SK-MEL-5 (cell line): ENCODE results near the gene H6PD. TPM values are rescaled to one million over a fixed set of nuclear protein-coding genes. Genes with fewer than 3 reads are reported as not detected.

Source experiments
- DNase-seq: peaks from one replicate; pipeline ENCODE4 v3.0.0-alpha.2; 2016; ENCODE audit warnings: low read depth, low spot score
- in situ Hi-C: cut with HindIII; loops from 2 replicates; pipeline ENCODE4 v1.10.0; 2016; ENCODE audit warnings: low sequenced_read_pairs, high pct_unique_total_duplicates, low pct_unique_long_range_greater_than_20kb
- total RNA-seq: library from RNA; depleted of rRNA; stranded (reverse); fragments of >200 nt; shearing (Covaris generic); gene quantifications from 2 replicates; pipeline ENCODE4 v1.2.3, GENCODE V29; 2014

Gene H6PD
- total RNA-seq, 1 experiment from 2014 or later, result 9.8 TPM

GRCh38 chr1:9231648-9232332 lies 2.8 kb upstream of the H6PD start:
- in situ Hi-C loops, result no loop called here
- DNase-seq, result no peak

GRCh38 chr1:9233241-9233941 lies 1.2 kb upstream of the H6PD start:
- in situ Hi-C loops, result no loop called here

GRCh38 chr1:9233942-9234222 lies 692 bp upstream of the H6PD start:
- DNase-seq, result no peak
- in situ Hi-C loops, result no loop called here

More at GRCh38 chr1:9233241-9233941, 1.2 kb upstream of the H6PD start:
- DNase-seq, result no peak

- in situ Hi-C loops, result no loop called here
- DNase-seq, result peak; percentile 60
Measured at GRCh38 chr1:9235096-9235459, 504 bp downstream of the H6PD start.

GRCh38 chr1:9235560-9235959 lies 986 bp downstream of the H6PD start:
- in situ Hi-C loops, result no loop called here
- no peak for DNase-seq

- no peak for DNase-seq
- in situ Hi-C loops, result no loop called here
Measured at GRCh38 chr1:9238134-9238533, 3.6 kb downstream of the H6PD start.

GRCh38 chr1:9238550-9238949 lies 4.0 kb downstream of the H6PD start:
- in situ Hi-C loops, result no loop called here
- no peak for DNase-seq

GRCh38 chr1:9239622-9240401 lies 5.2 kb downstream of the H6PD start:
- in situ Hi-C loops, result no loop called here
- DNase-seq, result peak; percentile 37

GRCh38 chr1:9240914-9241820 lies 6.6 kb downstream of the H6PD start:
- no peak for DNase-seq
- in situ Hi-C loops, result no loop called here

- in situ Hi-C loops, result no loop called here
- DNase-seq, result no peak
Measured at GRCh38 chr1:9241891-9242290, 7.3 kb downstream of the H6PD start.

- in situ Hi-C loops, result no loop called here
- DNase-seq, result no peak
Measured at GRCh38 chr1:9242338-9242969, 7.9 kb downstream of the H6PD start.

- in situ Hi-C loops, result no loop called here
Measured at GRCh38 chr1:9243066-9243739, 8.6 kb downstream of the H6PD start.

GRCh38 chr1:9244501-9245229 lies 10.1 kb downstream of the H6PD start:
- DNase-seq, result no peak
- in situ Hi-C loops, result no loop called here

More at GRCh38 chr1:9243066-9243739, 8.6 kb downstream of the H6PD start:
- no peak for DNase-seq

GRCh38 chr1:9245230-9245619 lies 10.7 kb downstream of the H6PD start:
- DNase-seq, result no peak
- in situ Hi-C loops, result no loop called here

- DNase-seq, result no peak
- in situ Hi-C loops, result no loop called here
Measured at GRCh38 chr1:9245661-9246060, 11.1 kb downstream of the H6PD start.

- DNase-seq, result no peak
- in situ Hi-C loops, result no loop called here
Measured at GRCh38 chr1:9246215-9246614, 11.6 kb downstream of the H6PD start.
